Measurements from ENCODE around the gene SATB1. TPM values are rescaled to one million over a fixed set of nuclear protein-coding genes. Genes with fewer than 3 reads are reported as not detected.

SATB1 gene
- total RNA-seq, 3 donors from 2014 or later (not counting 1 experiment from before 2014, with no cell fraction given), result 137 to 162 (median 151) TPM

DNA sequence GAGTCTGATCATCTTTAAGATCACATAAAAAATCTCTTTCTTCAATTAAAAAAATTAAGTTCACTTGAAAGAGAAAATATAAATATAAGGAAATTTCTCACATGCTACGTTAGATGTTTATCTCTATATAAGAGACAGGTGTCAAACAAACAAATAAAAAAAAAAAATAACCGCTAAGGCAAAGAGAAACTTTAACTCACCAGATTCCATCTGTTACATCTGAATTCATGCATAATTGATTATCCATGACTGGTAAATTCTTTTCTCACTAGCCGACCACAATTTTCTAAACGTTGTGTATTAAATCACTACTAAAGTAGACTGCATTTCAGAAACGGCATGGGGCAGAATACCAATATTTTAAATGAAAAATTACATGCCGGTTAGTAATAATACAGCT, 9.6 kb upstream of the SATB1 start:
- TF ChIP-seq, protein P1, sequence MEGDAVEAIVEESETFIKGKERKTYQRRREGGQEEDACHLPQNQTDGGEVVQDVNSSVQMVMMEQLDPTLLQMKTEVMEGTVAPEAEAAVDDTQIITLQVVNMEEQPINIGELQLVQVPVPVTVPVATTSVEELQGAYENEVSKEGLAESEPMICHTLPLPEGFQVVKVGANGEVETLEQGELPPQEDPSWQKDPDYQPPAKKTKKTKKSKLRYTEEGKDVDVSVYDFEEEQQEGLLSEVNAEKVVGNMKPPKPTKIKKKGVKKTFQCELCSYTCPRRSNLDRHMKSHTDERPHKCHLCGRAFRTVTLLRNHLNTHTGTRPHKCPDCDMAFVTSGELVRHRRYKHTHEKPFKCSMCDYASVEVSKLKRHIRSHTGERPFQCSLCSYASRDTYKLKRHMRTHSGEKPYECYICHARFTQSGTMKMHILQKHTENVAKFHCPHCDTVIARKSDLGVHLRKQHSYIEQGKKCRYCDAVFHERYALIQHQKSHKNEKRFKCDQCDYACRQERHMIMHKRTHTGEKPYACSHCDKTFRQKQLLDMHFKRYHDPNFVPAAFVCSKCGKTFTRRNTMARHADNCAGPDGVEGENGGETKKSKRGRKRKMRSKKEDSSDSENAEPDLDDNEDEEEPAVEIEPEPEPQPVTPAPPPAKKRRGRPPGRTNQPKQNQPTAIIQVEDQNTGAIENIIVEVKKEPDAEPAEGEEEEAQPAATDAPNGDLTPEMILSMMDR (IDR thresholded peaks at IDR 0.05), result no peak
- Mint-ChIP-seq H3K4me1 (peaks cover 58 to 72% of the 10 kb centered on the region in 2 donors), H3K36me3 (no peaks in the 10 kb centered on the region), H3K4me3 (peak overlapping the region; percentile 63), H3K27me3 (ENCODE audit: low read depth in 2 of 2) (no peaks in the 10 kb centered on the region), H3K27ac (peak overlapping the region; percentile 44 to 50), H3K9me3 (no peaks in the 10 kb centered on the region)
- Histone ChIP-seq H3K4me3 (ENCODE audit: low read length) (peak overlapping the region; percentile 19), H3K27ac (ENCODE audit: low read length) (peak overlapping the region; percentile 5), H3K27me3 (ENCODE audit: control insufficient read depth, insufficient read depth, low read length) (no peaks in the 10 kb centered on the region), H3K36me3 (ENCODE audit: control insufficient read depth, insufficient read depth, low read length) (no peaks in the 10 kb centered on the region), H3K9me3 (ENCODE audit: control insufficient read depth, insufficient read depth, low read length) (no peaks in the 10 kb centered on the region), H3K4me1 (ENCODE audit: control insufficient read depth, insufficient read depth, low read length) (peaks cover 11% of the 10 kb centered on the region)
- intact Hi-C loops (cut with micrococcal nuclease), result no loop called here
- ATAC-seq (no peak), DNase-seq (no peak)
- whole genome bisulfite sequencing (ENCODE audit: insufficient coverage), result 34% methylated on average over 3 of the region's 6 CpGs

DNA sequence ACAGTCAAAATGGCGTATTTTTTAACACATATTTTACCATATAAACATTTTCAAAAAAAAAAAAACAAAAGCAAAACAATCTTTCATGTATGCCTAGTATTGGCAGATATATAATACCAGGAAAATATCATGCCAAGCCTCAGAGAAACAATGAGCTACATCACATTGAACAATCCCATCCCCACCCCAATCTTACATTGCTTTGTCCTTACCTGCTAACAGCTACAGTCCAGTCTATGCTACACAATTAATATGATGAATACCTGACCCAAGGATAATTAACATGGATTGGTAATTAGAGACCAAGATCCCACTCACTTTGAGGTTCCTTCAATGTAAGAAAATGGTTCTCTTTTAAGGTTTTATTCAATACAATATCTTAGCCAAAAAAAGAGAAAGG, 7.6 kb upstream of the SATB1 start:
- Histone ChIP-seq H3K9me3 (ENCODE audit: control insufficient read depth, insufficient read depth, low read length) (no peaks in the 10 kb centered on the region), H3K27ac (ENCODE audit: low read length) (no peak overlapping the region), H3K4me1 (ENCODE audit: control insufficient read depth, insufficient read depth, low read length) (peaks cover 8% of the 10 kb centered on the region), H3K4me3 (ENCODE audit: low read length) (no peak overlapping the region), H3K27me3 (ENCODE audit: control insufficient read depth, insufficient read depth, low read length) (no peaks in the 10 kb centered on the region), H3K36me3 (ENCODE audit: control insufficient read depth, insufficient read depth, low read length) (no peaks in the 10 kb centered on the region)
- no peaks in the 10 kb centered on the region for H3K9me3 Mint-ChIP-seq
- H3K4me1 Mint-ChIP-seq, result peaks cover 55 to 73% of the 10 kb centered on the region in 2 donors
- DNase-seq (no peak), ATAC-seq (no peak)
- intact Hi-C loops (cut with micrococcal nuclease), result no loop called here
- H3K36me3 Mint-ChIP-seq, result no peaks in the 10 kb centered on the region
- peak overlapping the region; percentile 2 for H3K4me3 Mint-ChIP-seq
- no peaks in the 10 kb centered on the region for H3K27me3 Mint-ChIP-seq (ENCODE audit: low read depth in 2 of 2)
- TF ChIP-seq, protein P1 (IDR thresholded peaks at IDR 0.05), result no peak
- peak overlapping the region in 1 of 2 donors; percentile 4 for H3K27ac Mint-ChIP-seq
- WGBS (ENCODE audit: insufficient coverage), result no CpG with 5 or more reads among the region's 1 CpG

DNA sequence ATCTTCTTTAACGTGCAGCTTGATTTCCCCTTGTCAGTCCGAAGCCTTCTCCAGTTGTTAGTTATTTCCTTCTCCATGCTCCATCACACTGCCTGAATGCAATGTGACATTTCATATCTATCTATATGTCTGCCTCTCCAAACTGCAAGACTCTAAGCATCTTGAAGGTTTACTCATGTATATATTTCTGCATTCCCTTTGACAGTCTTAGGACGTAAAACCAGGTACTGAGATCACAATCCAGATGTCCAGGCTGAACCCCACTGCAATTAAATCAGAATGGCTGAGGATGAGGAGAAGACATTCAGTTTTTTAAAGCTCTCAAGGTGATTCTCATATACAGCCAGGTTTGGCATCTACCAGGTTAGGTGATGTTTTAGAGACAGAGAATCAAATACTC, 6.1 kb upstream of the SATB1 start:
- H3K9me3 ChIP-seq (ENCODE audit: control insufficient read depth, insufficient read depth, low read length), result no peaks in the 10 kb centered on the region
- ATAC-seq (no peak), DNase-seq (peak in 1 of 2 donors; percentile 25)
- H3K9me3 Mint-ChIP-seq, result no peaks in the 10 kb centered on the region
- H3K4me3 Mint-ChIP-seq, result peak overlapping the region; percentile 6
- no peaks in the 10 kb centered on the region for H3K36me3 ChIP-seq (ENCODE audit: control insufficient read depth, insufficient read depth, low read length)
- 40% methylated on average over 3 of the region's 3 CpGs for WGBS (ENCODE audit: insufficient coverage)
- intact Hi-C loops (cut with micrococcal nuclease), result no loop called here
- H3K4me1 ChIP-seq (ENCODE audit: control insufficient read depth, insufficient read depth, low read length), result peaks cover 8% of the 10 kb centered on the region
- no peaks in the 10 kb centered on the region for H3K27me3 Mint-ChIP-seq (ENCODE audit: low read depth in 2 of 2)
- no peaks in the 10 kb centered on the region for H3K36me3 Mint-ChIP-seq
- TF ChIP-seq, protein P1 (IDR thresholded peaks at IDR 0.05), result no peak
- peak overlapping the region; percentile 14 for H3K27ac ChIP-seq (ENCODE audit: low read length)
- H3K4me1 Mint-ChIP-seq, result peaks cover 58 to 75% of the 10 kb centered on the region in 2 donors
- peak overlapping the region; percentile 68 to 87 for H3K27ac Mint-ChIP-seq
- no peak overlapping the region for H3K4me3 ChIP-seq (ENCODE audit: low read length)
- H3K27me3 ChIP-seq (ENCODE audit: control insufficient read depth, insufficient read depth, low read length), result no peaks in the 10 kb centered on the region
